ENCODE data around the gene HFE. TPM values are rescaled to one million over a fixed set of nuclear protein-coding genes. Genes with fewer than 3 reads are reported as not detected.

HFE gene
- total and polyA plus RNA-seq, 2 of the 13 experiments (the other 11 are each of a cell fraction or from before 2014, with no cell fraction given), result 3.7 to 6.3 TPM

- TF ChIP-seq ARID5B (CRISPR knock-in tag; IDR thresholded peaks at IDR 0.05) (peak; percentile 57), ZNF703 (CRISPR knock-in tag; IDR thresholded peaks at IDR 0.05; ENCODE audit: borderline replicate concordance) (no peak), SKI (IDR thresholded peaks at IDR 0.05; ENCODE audit: partially characterized antibody) (no peak), BCL6 (CRISPR knock-in tag; IDR thresholded peaks at IDR 0.05) (no peak; the same call in 1 of the 2 replicates), ZNF615 (CRISPR knock-in tag; IDR thresholded peaks at IDR 0.05; ENCODE audit: borderline replicate concordance) (no peak), SRSF1 (optimal IDR thresholded peaks at IDR 0.05; ENCODE audit: low read depth, low read length) (peak; percentile 73), ZMYM4 (CRISPR knock-in tag; IDR thresholded peaks at IDR 0.05) (peak; percentile 88; the same call in 1 of the 2 replicates), ZNF670 (CRISPR knock-in tag; IDR thresholded peaks at IDR 0.05; ENCODE audit: borderline replicate concordance) (peak; percentile 84), KDM3A (CRISPR knock-in tag; IDR thresholded peaks at IDR 0.05; ENCODE audit: low read depth) (0 out of 2 replicates have a peak, but pooled peaks have one; percentile 22), RNF219 (CRISPR knock-in tag; IDR thresholded peaks at IDR 0.05) (no peak), SATB2 (CRISPR knock-in tag; IDR thresholded peaks at IDR 0.05) (peak; percentile 84), TMF1 (CRISPR knock-in tag; IDR thresholded peaks at IDR 0.05; ENCODE audit: low read depth) (peak; percentile 89; the same call in 1 of the 2 replicates), CCDC6 (CRISPR knock-in tag; IDR thresholded peaks at IDR 0.05) (peak; percentile 79; the same call in 1 of the 2 replicates), CSRNP2 (CRISPR knock-in tag; conservative IDR thresholded peaks at IDR 0.05; ENCODE audit: low read depth) (peak; percentile 42; the same call in 1 of the 2 replicates), ZBED4 (CRISPR knock-in tag; IDR thresholded peaks at IDR 0.05; ENCODE audit: borderline replicate concordance) (no peak), ZNF678 (CRISPR knock-in tag; IDR thresholded peaks at IDR 0.05) (0 out of 2 replicates have a peak, but pooled peaks have one; percentile 45), BORCS8-MEF2B (CRISPR knock-in tag; IDR thresholded peaks at IDR 0.05) (peak; percentile 94)
These were observed 36.9 kb downstream of the HFE start (continued) for GRCh38 chr6:26123947-26124780.
